GM12801 (cell line): ENCODE results near the gene PITRM1.

ENCODE experiments used
- CTCF ChIP-seq: IDR thresholded peaks from one replicate; pipeline ENCODE4 v1.5.1; 2011; ENCODE audit warnings: control low read depth; ENCODE audit not compliant: insufficient read length; ENCODE audit errors: extremely low read depth

Gene PITRM1

DNA sequence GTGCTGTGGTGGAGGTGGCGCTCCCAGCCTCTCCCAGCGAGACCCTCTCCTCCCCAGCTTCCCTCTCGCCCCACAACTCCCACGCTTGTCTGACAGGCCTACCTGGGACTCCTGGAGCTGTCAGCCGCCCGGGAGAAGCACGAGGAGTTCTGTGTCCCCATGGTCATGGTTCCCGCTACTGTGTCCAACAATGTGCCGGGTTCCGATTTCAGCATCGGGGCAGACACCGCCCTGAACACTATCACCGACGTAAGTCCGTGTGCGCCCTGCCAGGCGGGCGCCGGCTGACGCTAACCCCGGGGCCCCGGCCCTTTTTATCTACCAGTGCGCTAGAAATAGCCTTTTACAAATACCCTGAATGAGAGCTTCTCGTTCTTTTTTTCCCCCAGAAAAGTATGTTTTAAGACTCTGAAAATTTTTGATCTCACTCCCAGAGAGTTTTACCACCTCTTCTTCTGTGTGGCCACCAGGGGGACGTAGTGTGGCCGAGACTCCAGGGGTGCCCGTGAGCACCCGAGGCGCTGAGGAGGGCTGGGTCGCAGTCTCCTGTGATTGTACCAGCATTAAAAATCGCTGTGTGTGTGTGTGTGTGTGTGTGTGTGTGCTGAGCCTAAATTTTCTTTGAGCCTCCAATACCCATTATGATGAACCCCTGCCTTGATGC lies 52.7 kb downstream of the PITRM1 start:
- no peak for TF ChIP-seq CTCF

DNA sequence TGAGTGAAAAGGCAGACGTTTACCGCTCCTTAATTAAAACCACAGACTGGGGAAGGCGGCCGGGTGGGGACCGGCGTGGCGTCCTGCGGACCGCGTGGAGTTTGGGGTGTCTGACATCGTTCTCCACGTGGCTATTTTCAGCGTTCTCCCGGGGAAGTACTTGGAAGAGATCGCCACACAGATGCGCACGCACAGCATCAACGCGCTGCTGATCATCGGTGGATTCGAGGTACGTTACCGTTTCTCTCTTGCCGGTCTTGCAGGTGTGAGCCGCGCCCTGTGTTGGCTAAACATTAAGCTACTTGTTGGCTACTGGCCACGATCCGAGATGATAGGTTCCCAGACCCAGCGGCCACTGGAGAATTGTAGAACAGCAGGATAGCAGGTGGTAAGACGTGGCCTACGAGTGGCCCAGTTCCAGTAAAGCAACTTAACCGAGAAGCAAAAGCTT lies 53.9 kb downstream of the PITRM1 start:
- TF ChIP-seq CTCF: no peak

GRCh38 chr10:3117486-3117885 lies 55.1 kb downstream of the PITRM1 start:
- TF ChIP-seq CTCF: no peak

DNA sequence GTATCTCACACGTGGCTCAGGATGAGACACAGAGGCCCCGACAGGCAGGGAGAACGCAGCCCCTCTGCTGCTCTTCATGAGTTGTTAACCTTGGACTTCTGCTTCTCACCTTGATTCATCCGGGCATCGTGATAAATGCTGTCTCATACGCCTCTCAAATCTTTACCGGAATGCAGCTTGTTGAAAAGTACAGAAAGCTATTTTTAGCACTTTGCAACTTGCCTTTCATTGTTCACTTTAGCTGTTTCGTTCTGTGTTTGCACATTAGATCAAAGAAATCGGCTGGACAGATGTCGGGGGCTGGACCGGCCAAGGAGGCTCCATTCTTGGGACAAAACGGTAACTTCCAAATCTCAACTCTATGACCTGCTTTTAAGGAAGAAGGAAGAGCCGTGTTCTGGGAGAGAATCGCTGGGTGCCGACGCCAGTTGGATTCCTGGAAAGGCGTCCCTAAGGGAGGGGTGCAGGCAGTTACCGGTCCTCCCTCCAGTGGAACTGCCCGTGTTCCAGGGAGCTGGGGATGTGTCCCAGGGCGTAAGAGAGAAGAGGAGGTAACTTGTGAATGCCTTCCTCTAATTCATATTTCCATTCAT lies 56.0 kb downstream of the PITRM1 start:
- TF ChIP-seq CTCF: no peak

- TF ChIP-seq CTCF: no peak
Observed at GRCh38 chr10:3115685-3116084, 56.9 kb downstream of the PITRM1 start.

- no peak for TF ChIP-seq CTCF
Observed at GRCh38 chr10:3113343-3113720, 59.2 kb downstream of the PITRM1 start.

DNA sequence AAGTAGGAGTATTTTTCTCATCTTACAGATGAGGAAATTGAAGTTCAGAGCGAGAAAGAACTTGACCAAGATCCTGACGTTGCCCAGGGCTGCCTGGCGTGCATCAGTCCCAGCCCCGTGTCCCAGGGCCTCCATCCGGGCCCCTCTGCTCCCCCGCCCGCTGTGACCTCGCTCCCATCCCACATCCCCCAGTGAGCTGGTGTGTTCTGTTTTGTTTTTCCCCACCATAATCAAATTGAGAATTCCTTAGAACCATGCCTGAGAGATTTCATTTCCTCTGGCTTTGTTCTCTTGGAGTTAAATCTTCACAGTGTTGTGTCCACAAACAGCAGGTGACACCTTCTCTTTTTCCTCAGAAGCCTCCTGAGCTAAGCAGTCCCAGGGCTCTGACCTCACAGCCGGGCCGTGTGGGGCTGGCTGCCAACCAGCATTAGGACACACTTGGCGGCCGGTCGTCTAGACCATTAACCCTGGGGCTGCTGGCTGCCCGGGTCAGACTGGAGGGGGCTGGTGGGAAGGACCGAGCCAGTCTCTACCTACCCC lies 60.9 kb downstream of the PITRM1 start:
- no peak for TF ChIP-seq CTCF
